ENCODE data around the gene HYI.
"Not testable (repeated sequence)": the region's sequence is repeated elsewhere in the genome, so short reads cannot be mapped to it uniquely, and the experiment has no call there.

HYI gene

GRCh38 chr1:43453442-43454269 lies at the start of gene HYI:
HYI (minus strand) TSS chr1:43453931; CDS start chr1:43453793, 138 bp downstream.
- no peak for TF ChIP-seq GATA1 (IDR thresholded peaks at IDR 0.05; ENCODE audit: low read depth, low read length)
- TF ChIP-seq POLR2A (IDR thresholded peaks at IDR 0.05; ENCODE audit: low read length), result no peak
- peak; percentile 81 to 84 for DNase-seq

GRCh38 chr1:43501806-43502205 lies 48.1 kb upstream of the HYI start:
- DNase-seq, result not testable (repeated sequence)

- no peak for DNase-seq
- TF ChIP-seq GATA1 (IDR thresholded peaks at IDR 0.05; ENCODE audit: low read depth, low read length) (no peak), POLR2A (IDR thresholded peaks at IDR 0.05; ENCODE audit: low read length) (no peak)
Observed at GRCh38 chr1:43499898-43500297, 46.2 kb upstream of the HYI start.

- TF ChIP-seq GATA1 (IDR thresholded peaks at IDR 0.05; ENCODE audit: low read depth, low read length), result no peak
- no peak for TF ChIP-seq POLR2A (IDR thresholded peaks at IDR 0.05; ENCODE audit: low read length)
Observed at GRCh38 chr1:43495204-43495603, 41.5 kb upstream of the HYI start.

GRCh38 chr1:43493661-43494450 lies 40.1 kb upstream of the HYI start:
- TF ChIP-seq GATA1 (IDR thresholded peaks at IDR 0.05; ENCODE audit: low read depth, low read length), result no peak
- no peak for TF ChIP-seq POLR2A (IDR thresholded peaks at IDR 0.05; ENCODE audit: low read length)
- no peak for DNase-seq

More at GRCh38 chr1:43495204-43495603, 41.5 kb upstream of the HYI start:
- peak; percentile 22 to 38 for DNase-seq

GRCh38 chr1:43492826-43493225 lies 39.1 kb upstream of the HYI start:
- no peak for DNase-seq
- TF ChIP-seq GATA1 (IDR thresholded peaks at IDR 0.05; ENCODE audit: low read depth, low read length) (no peak), POLR2A (IDR thresholded peaks at IDR 0.05; ENCODE audit: low read length) (no peak)

- no peak for TF ChIP-seq POLR2A (IDR thresholded peaks at IDR 0.05; ENCODE audit: low read length)
- TF ChIP-seq GATA1 (IDR thresholded peaks at IDR 0.05; ENCODE audit: low read depth, low read length), result no peak
- DNase-seq, result no peak
Observed at GRCh38 chr1:43491061-43491460, 37.3 kb upstream of the HYI start.

- TF ChIP-seq POLR2A (IDR thresholded peaks at IDR 0.05; ENCODE audit: low read length), result no peak
- TF ChIP-seq GATA1 (IDR thresholded peaks at IDR 0.05; ENCODE audit: low read depth, low read length), result no peak
- no peak for DNase-seq
Observed at GRCh38 chr1:43488165-43488564, 34.4 kb upstream of the HYI start.

- no peak for TF ChIP-seq GATA1 (IDR thresholded peaks at IDR 0.05; ENCODE audit: low read depth, low read length)
- no peak for TF ChIP-seq POLR2A (IDR thresholded peaks at IDR 0.05; ENCODE audit: low read length)
- no peak for DNase-seq
Observed at GRCh38 chr1:43484367-43484766, 30.6 kb upstream of the HYI start.

GRCh38 chr1:43482215-43482614 lies 28.5 kb upstream of the HYI start:
- TF ChIP-seq POLR2A (IDR thresholded peaks at IDR 0.05; ENCODE audit: low read length) (no peak), GATA1 (IDR thresholded peaks at IDR 0.05; ENCODE audit: low read depth, low read length) (no peak)
- DNase-seq, result no peak

GRCh38 chr1:43481491-43481890 lies 27.8 kb upstream of the HYI start:
- DNase-seq, result no peak
- TF ChIP-seq POLR2A (IDR thresholded peaks at IDR 0.05; ENCODE audit: low read length) (no peak), GATA1 (IDR thresholded peaks at IDR 0.05; ENCODE audit: low read depth, low read length) (no peak)

GRCh38 chr1:43479414-43479813 lies 25.7 kb upstream of the HYI start:
- no peak for DNase-seq
- TF ChIP-seq POLR2A (IDR thresholded peaks at IDR 0.05; ENCODE audit: low read length) (no peak), GATA1 (IDR thresholded peaks at IDR 0.05; ENCODE audit: low read depth, low read length) (no peak)

GRCh38 chr1:43477716-43478115 lies 24.0 kb upstream of the HYI start:
- no peak for TF ChIP-seq GATA1 (IDR thresholded peaks at IDR 0.05; ENCODE audit: low read depth, low read length)
- DNase-seq, result no peak

GRCh38 chr1:43475611-43476401 lies 22.1 kb upstream of the HYI start:
- DNase-seq, result not testable (repeated sequence)
